Loucy (cell line): Measurements from ENCODE around the gene LARP4B.

Experiments
- H2AFZ ChIP-seq: fragments of 200-600 bp; sonication (generic); 2 replicates; pipeline ENCODE4 v1.6.0; 2016; ENCODE audit warnings: antibody characterized with exemption, mild to moderate bottlenecking, low read length, moderate library complexity
- H3F3A ChIP-seq: fragments of 200-600 bp; 2 replicates; pipeline ENCODE4 v1.6.0; 2016; ENCODE audit warnings: antibody characterized with exemption, low read depth, mild to moderate bottlenecking
- H3K27me3 ChIP-seq: fragments of 200-600 bp; sonication (generic); 2 replicates; pipeline ENCODE4 v1.6.1; 2014; ENCODE audit warnings: low read length, mild to moderate bottlenecking; ENCODE audit not compliant: insufficient read depth, poor library complexity, severe bottlenecking
- H3K36me3 ChIP-seq: fragments of 200-600 bp; sonication (generic); 2 replicates; pipeline ENCODE4 v1.6.1; 2016; ENCODE audit warnings: low read length; ENCODE audit not compliant: insufficient read depth
- H3K4me1 ChIP-seq: fragments of 200-600 bp; sonication (generic); 2 replicates; pipeline ENCODE4 v1.5.1; 2014; ENCODE audit warnings: low read length, mild to moderate bottlenecking; ENCODE audit not compliant: insufficient read depth, poor library complexity, severe bottlenecking
- H3K4me2 ChIP-seq: fragments of 200-600 bp; sonication (generic); 2 replicates; pipeline ENCODE4 v1.6.0; 2014; ENCODE audit warnings: antibody characterized with exemption, low read length, low read depth, mild to moderate bottlenecking; ENCODE audit not compliant: poor library complexity, severe bottlenecking
- H3K4me3 ChIP-seq: fragments of 200-600 bp; sonication (generic); 2 replicates; pipeline ENCODE4 v1.5.1; 2014; ENCODE audit warnings: low read length, mild to moderate bottlenecking, mixed read lengths; ENCODE audit not compliant: poor library complexity, severe bottlenecking
- H3K79me2 ChIP-seq: fragments of 200-600 bp; sonication (generic); 2 replicates; pipeline ENCODE4 v1.6.1; 2014; ENCODE audit warnings: low read length; ENCODE audit not compliant: insufficient read depth
- H3K9ac ChIP-seq: fragments of 200-600 bp; sonication (generic); 2 replicates; pipeline ENCODE4 v1.6.0; 2014; ENCODE audit warnings: mild to moderate bottlenecking, low read depth, low read length, moderate library complexity; ENCODE audit not compliant: poor library complexity, severe bottlenecking
- H3K9me2 ChIP-seq: fragments of 200-600 bp; sonication (generic); replicated peaks from 2 replicates; pipeline ENCODE4 v1.6.1; 2016; ENCODE audit warnings: low read depth, low read length, mixed read lengths
- H3K9me3 ChIP-seq: fragments of 200-600 bp; sonication (generic); 2 replicates; pipeline ENCODE4 v1.6.1; 2014; ENCODE audit warnings: mild to moderate bottlenecking, antibody characterized with exemption, low read length, low read depth; ENCODE audit not compliant: insufficient read depth
- H4K20me1 ChIP-seq: fragments of 200-600 bp; sonication (generic); 2 replicates; pipeline ENCODE4 v1.6.0; 2014; ENCODE audit warnings: antibody characterized with exemption, low read length, mild to moderate bottlenecking; ENCODE audit not compliant: insufficient read depth, poor library complexity, severe bottlenecking
- EZH2phosphoT487 ChIP-seq: fragments of 200-600 bp; IDR thresholded peaks from 2 replicates; pipeline ENCODE4 v1.6.1; 2018; ENCODE audit warnings: antibody characterized with exemption, mild to moderate bottlenecking, moderate library complexity, borderline replicate concordance
- TF ChIP-seq, protein P1 (sequence below): fragments of 200-600 bp; sonication (generic); conservative IDR thresholded peaks from 2 replicates; pipeline ENCODE4 v1.5.1; 2014; ENCODE audit warnings: mild to moderate bottlenecking, antibody characterized with exemption, low read length

Gene LARP4B

DNA sequence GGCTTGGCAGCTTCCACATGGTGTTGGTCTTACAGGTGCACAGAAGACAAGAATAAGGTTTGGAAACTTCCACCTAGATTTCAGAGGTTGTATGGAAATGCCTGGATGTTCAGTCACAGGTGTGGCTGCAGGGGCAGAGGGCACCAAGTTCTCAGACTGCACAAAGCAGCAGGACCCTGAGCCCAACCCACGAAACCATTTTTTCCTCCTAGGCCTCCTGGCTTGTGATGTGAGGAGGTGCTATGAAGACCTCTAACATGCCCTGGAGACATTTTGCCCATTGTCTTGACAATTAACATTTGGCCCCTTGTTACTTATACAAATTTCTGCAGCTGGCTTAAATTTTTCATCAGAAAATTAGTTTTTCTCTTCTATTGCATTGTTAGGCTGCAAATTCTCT, 134.3 kb downstream of the LARP4B start:
- Histone ChIP-seq H3K4me3 (no peak overlapping the region), H3K4me1 (peaks cover 6% of the 10 kb centered on the region), H3K9me3 (peaks cover 18% of the 10 kb centered on the region), H3K9me2 (no peaks in the 10 kb centered on the region), H4K20me1 (no peaks in the 10 kb centered on the region), H3K27me3 (no peaks in the 10 kb centered on the region), H3K79me2 (no peaks in the 10 kb centered on the region), H3K9ac (no peak overlapping the region), H2AFZ (no peak overlapping the region), H3F3A (no peaks in the 10 kb centered on the region), H3K36me3 (no peaks in the 10 kb centered on the region), H3K4me2 (no peak overlapping the region)
- no peak for TF ChIP-seq EZH2phosphoT487
- TF ChIP-seq, protein P1, sequence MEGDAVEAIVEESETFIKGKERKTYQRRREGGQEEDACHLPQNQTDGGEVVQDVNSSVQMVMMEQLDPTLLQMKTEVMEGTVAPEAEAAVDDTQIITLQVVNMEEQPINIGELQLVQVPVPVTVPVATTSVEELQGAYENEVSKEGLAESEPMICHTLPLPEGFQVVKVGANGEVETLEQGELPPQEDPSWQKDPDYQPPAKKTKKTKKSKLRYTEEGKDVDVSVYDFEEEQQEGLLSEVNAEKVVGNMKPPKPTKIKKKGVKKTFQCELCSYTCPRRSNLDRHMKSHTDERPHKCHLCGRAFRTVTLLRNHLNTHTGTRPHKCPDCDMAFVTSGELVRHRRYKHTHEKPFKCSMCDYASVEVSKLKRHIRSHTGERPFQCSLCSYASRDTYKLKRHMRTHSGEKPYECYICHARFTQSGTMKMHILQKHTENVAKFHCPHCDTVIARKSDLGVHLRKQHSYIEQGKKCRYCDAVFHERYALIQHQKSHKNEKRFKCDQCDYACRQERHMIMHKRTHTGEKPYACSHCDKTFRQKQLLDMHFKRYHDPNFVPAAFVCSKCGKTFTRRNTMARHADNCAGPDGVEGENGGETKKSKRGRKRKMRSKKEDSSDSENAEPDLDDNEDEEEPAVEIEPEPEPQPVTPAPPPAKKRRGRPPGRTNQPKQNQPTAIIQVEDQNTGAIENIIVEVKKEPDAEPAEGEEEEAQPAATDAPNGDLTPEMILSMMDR: no peak

DNA sequence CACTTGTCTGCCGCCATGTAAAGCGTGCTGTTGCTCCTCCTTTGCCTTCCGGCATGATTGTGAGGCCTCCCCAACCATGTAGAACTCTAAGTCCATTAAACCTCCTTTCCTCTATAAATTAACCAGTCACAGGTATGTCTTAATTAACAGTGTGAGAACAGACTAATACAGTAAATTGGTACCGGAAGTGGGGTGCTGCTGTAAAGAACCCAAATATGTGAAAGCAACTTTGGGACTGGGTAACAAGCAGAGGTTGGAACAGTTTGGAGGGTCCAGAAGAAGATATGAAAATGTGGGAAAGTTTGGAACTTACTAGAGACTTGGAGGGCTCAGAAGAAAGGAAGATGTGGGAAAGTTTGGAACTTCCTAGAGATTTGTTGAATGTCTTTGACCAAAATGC, 135.3 kb downstream of the LARP4B start:
- TF ChIP-seq EZH2phosphoT487: no peak
- TF ChIP-seq, protein P1: no peak
- no peaks in the 10 kb centered on the region for H3K27me3 ChIP-seq
- H3K4me1 ChIP-seq: no peaks in the 10 kb centered on the region
- no peaks in the 10 kb centered on the region for H3F3A ChIP-seq
- H3K9me2 ChIP-seq: no peaks in the 10 kb centered on the region
- H3K79me2 ChIP-seq: no peaks in the 10 kb centered on the region
- no peak overlapping the region for H2AFZ ChIP-seq
- peaks cover 18% of the 10 kb centered on the region for H3K9me3 ChIP-seq
- no peak overlapping the region for H3K4me3 ChIP-seq
- H3K9ac ChIP-seq: no peak overlapping the region
- H4K20me1 ChIP-seq: no peaks in the 10 kb centered on the region
- no peaks in the 10 kb centered on the region for H3K36me3 ChIP-seq
- H3K4me2 ChIP-seq: no peak overlapping the region

DNA sequence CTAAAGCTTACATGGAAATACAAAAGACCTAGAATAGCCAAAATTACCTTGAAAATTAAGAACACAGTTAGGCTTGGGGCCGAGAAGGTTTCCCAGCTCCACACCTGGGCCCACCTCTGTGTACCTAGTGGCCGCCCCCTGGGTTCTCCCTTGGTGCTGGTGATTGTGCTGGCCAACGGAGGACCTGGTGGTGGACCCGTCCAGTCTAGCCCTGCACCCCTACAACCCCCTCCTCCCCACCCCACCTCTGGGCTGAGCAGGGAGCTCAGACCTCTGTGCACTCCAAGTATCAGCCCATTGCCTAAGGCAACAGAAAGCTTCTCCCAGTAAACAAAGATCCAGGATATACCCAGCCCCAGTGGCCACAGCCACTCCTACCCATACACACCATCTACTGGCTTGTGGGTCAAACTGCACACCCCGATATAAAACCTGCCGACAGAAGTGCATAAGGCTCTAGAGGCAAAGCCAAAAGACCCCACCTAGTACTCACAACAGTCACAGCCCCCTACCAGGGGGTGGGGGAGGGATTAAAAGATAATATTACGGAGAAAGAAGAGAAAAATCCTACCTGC, 137.0 kb downstream of the LARP4B start:
- no peak for TF ChIP-seq EZH2phosphoT487
- TF ChIP-seq, protein P1: peak; percentile 38
- Histone ChIP-seq H3K4me2 (no peak overlapping the region), H2AFZ (no peak overlapping the region), H3K4me3 (no peak overlapping the region), H3K79me2 (no peaks in the 10 kb centered on the region), H3F3A (no peaks in the 10 kb centered on the region), H3K9me2 (no peaks in the 10 kb centered on the region), H3K9me3 (peaks cover 18% of the 10 kb centered on the region), H3K36me3 (no peaks in the 10 kb centered on the region), H3K4me1 (no peaks in the 10 kb centered on the region), H3K27me3 (no peaks in the 10 kb centered on the region), H3K9ac (no peak overlapping the region), H4K20me1 (no peaks in the 10 kb centered on the region)
